SK-N-SH (cell line): Measurements from ENCODE around the gene HES6.

Experiments
- CHD2 ChIP-seq: fragments of 150-350 bp; IDR thresholded peaks from 2 replicates; pipeline ENCODE4 v1.6.1; 2018; ENCODE audit warnings: low read length; ENCODE audit not compliant: partially characterized antibody
- CTCF ChIP-seq: fragments of 200-600 bp; sonication (generic); IDR thresholded peaks from 2 replicates; pipeline ENCODE4 v1.6.1; 2017; ENCODE audit warnings: antibody characterized with exemption, mild to moderate bottlenecking, moderate library complexity
- GABPA ChIP-seq: IDR thresholded peaks from 2 replicates; pipeline ENCODE4 v1.4.0; 2012; ENCODE audit warnings: low read depth, mild to moderate bottlenecking
- POLR2AphosphoS5 ChIP-seq: IDR thresholded peaks from 2 replicates; pipeline ENCODE4 v1.6.1; 2012; ENCODE audit warnings: low read depth, low read length
- TEAD4 ChIP-seq: IDR thresholded peaks from 2 replicates; pipeline ENCODE4 v1.4.0; 2012; ENCODE audit warnings: mild to moderate bottlenecking, borderline replicate concordance; ENCODE audit not compliant: insufficient read depth
- TF ChIP-seq, protein P1 (sequence below): IDR thresholded peaks from 2 replicates; pipeline ENCODE4 v1.4.0; 2012; ENCODE audit warnings: low read depth, borderline replicate concordance
- TF ChIP-seq, protein P2 (sequence below): IDR thresholded peaks from 2 replicates; pipeline ENCODE4; 2012

GRCh38 chr2:238282861-238283738 is 43.3 kb upstream of the HES6 start:
- TF ChIP-seq CTCF: no peak
- TF ChIP-seq, protein P1, sequence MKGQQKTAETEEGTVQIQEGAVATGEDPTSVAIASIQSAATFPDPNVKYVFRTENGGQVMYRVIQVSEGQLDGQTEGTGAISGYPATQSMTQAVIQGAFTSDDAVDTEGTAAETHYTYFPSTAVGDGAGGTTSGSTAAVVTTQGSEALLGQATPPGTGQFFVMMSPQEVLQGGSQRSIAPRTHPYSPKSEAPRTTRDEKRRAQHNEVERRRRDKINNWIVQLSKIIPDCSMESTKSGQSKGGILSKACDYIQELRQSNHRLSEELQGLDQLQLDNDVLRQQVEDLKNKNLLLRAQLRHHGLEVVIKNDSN: no peak
- no peak for TF ChIP-seq POLR2AphosphoS5
- no peak for TF ChIP-seq CHD2
- no peak for TF ChIP-seq TEAD4
- TF ChIP-seq, protein P2, sequence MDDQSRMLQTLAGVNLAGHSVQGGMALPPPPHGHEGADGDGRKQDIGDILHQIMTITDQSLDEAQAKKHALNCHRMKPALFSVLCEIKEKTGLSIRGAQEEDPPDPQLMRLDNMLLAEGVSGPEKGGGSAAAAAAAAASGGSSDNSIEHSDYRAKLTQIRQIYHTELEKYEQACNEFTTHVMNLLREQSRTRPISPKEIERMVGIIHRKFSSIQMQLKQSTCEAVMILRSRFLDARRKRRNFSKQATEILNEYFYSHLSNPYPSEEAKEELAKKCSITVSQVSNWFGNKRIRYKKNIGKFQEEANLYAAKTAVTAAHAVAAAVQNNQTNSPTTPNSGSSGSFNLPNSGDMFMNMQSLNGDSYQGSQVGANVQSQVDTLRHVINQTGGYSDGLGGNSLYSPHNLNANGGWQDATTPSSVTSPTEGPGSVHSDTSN: no peak
- TF ChIP-seq GABPA: no peak
